Activated CD8-positive, alpha-beta T cell treated with anti-CD3 and anti-CD28 coated beads for 36 hours (primary cell): ENCODE results near the gene KCNH2. TPM values are rescaled to one million over a fixed set of nuclear protein-coding genes. Genes with fewer than 3 reads are reported as not detected.

Source experiments
- ATAC-seq: fragments of 200-7000 bp; cut with Tn5 transposase; one replicate; pipeline ENCODE4 v1.10.0; 2021; ENCODE audit warnings: mild to moderate bottlenecking, moderate library complexity
- CTCF ChIA-PET: fragments of 350-600 bp; sonication (Branson Sonifier 250); formaldehyde crosslinking; loops from one replicate; lab custom pipeline; 2021; ENCODE audit warnings: antibody characterized with exemption; lab: Charles Lee
- POLR2A ChIA-PET: fragments of 350-600 bp; sonication (Branson Sonifier 250); formaldehyde crosslinking; loops from one replicate; lab custom pipeline; 2021; ENCODE audit warnings: antibody characterized with exemption; lab: Charles Lee
- DNase-seq: peaks from one replicate; pipeline ENCODE4 v3.0.0-alpha.2; 2020
- H3K27ac Mint-ChIP-seq: one replicate; pipeline ENCODE4 v1.8.0; 2021; ENCODE audit warnings: mild to moderate bottlenecking, mixed read lengths
- H3K27me3 Mint-ChIP-seq: one replicate; pipeline ENCODE4 v1.8.0; 2021; ENCODE audit warnings: mixed read lengths
- H3K36me3 Mint-ChIP-seq: one replicate; pipeline ENCODE4 v1.8.0; 2021; ENCODE audit warnings: low read depth, mixed read lengths
- H3K4me1 Mint-ChIP-seq: one replicate; pipeline ENCODE4 v1.8.0; 2021; ENCODE audit warnings: low read depth, mixed read lengths
- H3K4me3 Mint-ChIP-seq: one replicate; pipeline ENCODE4 v1.8.0; 2021; ENCODE audit warnings: mild to moderate bottlenecking, moderate library complexity, mixed read lengths
- H3K9me3 Mint-ChIP-seq: one replicate; pipeline ENCODE4 v1.8.0; 2021; ENCODE audit warnings: mixed read lengths
- intact Hi-C: fragments of 100-400 bp; cut with micrococcal nuclease; formaldehyde crosslinking; loops from one replicate; pipeline ENCODE4 v1.10.0; 2022
- total RNA-seq, 2 experiments: library from RNA; stranded (reverse); gene quantifications; one replicate each; pipeline ENCODE4 v1.2.3, GENCODE V29; 2021
- TF ChIP-seq, protein P1 (sequence below): fragments of 200-600 bp; IDR thresholded peaks from one replicate; pipeline ENCODE4 v1.8.0; 2022; ENCODE audit warnings: antibody characterized with exemption, mild to moderate bottlenecking

Gene KCNH2
- total RNA-seq, 2 experiments from 2014 or later: 0.23 to 0.29 TPM

DNA sequence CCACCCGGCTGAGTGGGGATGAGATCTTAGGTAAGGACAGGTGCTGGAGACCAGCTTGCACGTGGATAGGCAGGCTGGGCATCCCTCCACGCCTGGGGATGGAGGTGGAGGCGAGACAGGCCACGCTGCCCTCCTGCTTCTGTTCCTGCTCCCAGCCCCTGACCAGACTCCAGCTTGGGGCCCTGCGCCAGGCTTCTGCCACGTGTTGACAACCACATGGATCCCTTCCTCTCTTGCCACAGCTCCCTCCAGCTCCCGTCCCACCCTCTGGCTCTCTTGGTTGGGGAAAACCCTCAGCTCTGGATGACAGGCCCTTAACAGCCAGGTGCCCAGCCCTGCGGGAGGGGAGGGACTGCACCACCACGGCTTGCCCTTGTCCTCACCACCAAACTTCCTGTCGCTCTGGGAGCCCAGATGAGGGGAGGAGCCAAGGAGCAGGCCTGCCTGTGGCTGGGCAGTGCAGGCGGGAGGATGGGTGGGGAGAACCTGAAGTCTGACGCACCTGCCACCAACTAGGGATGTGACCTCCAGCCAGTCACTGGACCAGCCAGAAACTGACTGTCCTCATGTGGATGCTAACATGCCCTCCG, 36.0 kb downstream of the KCNH2 start:
- peaks cover 2% of the 10 kb centered on the region for H3K27me3 Mint-ChIP-seq
- intact Hi-C loops: no loop called here
- no peak overlapping the region for H3K27ac Mint-ChIP-seq
- ChIA-PET POLR2A (no interaction called here), CTCF (interaction anchor here (0.7 to 1.6 kb wide), 3 partner anchors 21 to 44 kb away, joined by 3 to 8 read pairs (median 4); no protein-coding TSS in a partner anchor)
- H3K9me3 Mint-ChIP-seq: no peaks in the 10 kb centered on the region
- DNase-seq: peak; percentile 70
- peak; percentile 88 for ATAC-seq
- no peaks in the 10 kb centered on the region for H3K36me3 Mint-ChIP-seq
- H3K4me1 Mint-ChIP-seq: peaks cover 36% of the 10 kb centered on the region
- TF ChIP-seq, protein P1, sequence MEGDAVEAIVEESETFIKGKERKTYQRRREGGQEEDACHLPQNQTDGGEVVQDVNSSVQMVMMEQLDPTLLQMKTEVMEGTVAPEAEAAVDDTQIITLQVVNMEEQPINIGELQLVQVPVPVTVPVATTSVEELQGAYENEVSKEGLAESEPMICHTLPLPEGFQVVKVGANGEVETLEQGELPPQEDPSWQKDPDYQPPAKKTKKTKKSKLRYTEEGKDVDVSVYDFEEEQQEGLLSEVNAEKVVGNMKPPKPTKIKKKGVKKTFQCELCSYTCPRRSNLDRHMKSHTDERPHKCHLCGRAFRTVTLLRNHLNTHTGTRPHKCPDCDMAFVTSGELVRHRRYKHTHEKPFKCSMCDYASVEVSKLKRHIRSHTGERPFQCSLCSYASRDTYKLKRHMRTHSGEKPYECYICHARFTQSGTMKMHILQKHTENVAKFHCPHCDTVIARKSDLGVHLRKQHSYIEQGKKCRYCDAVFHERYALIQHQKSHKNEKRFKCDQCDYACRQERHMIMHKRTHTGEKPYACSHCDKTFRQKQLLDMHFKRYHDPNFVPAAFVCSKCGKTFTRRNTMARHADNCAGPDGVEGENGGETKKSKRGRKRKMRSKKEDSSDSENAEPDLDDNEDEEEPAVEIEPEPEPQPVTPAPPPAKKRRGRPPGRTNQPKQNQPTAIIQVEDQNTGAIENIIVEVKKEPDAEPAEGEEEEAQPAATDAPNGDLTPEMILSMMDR: no peak
- no peak overlapping the region for H3K4me3 Mint-ChIP-seq

GRCh38 chr7:150941351-150942000, 36.6 kb downstream of the KCNH2 start:
- ChIA-PET POLR2A (no interaction called here), CTCF (interaction anchor here (0.7 to 1.6 kb wide), 3 partner anchors 21 to 43 kb away, joined by 3 to 8 read pairs (median 4); no protein-coding TSS in a partner anchor)
- intact Hi-C loops: no loop called here
- no peaks in the 10 kb centered on the region for H3K36me3 Mint-ChIP-seq
- H3K27ac Mint-ChIP-seq: no peak overlapping the region
- DNase-seq: no peak
- H3K9me3 Mint-ChIP-seq: no peaks in the 10 kb centered on the region
- H3K27me3 Mint-ChIP-seq: peaks cover under 1% of the 10 kb centered on the region
- ATAC-seq: no peak
- H3K4me3 Mint-ChIP-seq: no peak overlapping the region
- TF ChIP-seq, protein P1: no peak
- H3K4me1 Mint-ChIP-seq: peaks cover 36% of the 10 kb centered on the region

GRCh38 chr7:150940431-150941102, 37.6 kb downstream of the KCNH2 start:
- ChIA-PET POLR2A (interaction anchor here (0.8 kb wide), 1 partner anchor 18 kb away, joined by 3 read pairs; no protein-coding TSS in a partner anchor), CTCF (interaction anchor here (0.9 to 1.5 kb wide), 3 partner anchors 22 to 64 kb away, joined by 3 read pairs; no protein-coding TSS in a partner anchor)
- no peak for ATAC-seq
- peaks cover 2% of the 10 kb centered on the region for H3K27me3 Mint-ChIP-seq
- no peak for DNase-seq
- TF ChIP-seq, protein P1: no peak
- no peaks in the 10 kb centered on the region for H3K9me3 Mint-ChIP-seq
- no peaks in the 10 kb centered on the region for H3K36me3 Mint-ChIP-seq
- peaks cover 36% of the 10 kb centered on the region for H3K4me1 Mint-ChIP-seq
- intact Hi-C loops: no loop called here
- H3K4me3 Mint-ChIP-seq: no peak overlapping the region
- no peak overlapping the region for H3K27ac Mint-ChIP-seq

DNA sequence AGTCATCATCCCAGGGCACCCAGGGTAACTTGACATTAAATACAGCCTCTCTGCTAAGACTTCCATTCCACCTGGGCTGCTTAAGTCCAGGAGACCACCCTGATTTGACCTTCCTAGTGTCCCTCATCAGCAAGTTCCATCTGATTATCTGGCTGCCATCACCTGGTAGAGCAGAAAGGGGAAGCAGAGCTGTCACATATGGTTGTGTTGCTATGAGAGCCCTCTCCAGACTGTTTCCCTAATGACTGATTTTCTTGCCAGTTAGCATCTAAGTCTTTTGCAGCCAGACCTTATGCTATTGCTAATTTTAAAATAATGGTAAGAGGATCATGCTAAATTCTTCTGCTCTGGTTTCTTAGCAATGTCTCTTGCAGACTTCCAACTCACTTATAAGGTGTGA, 38.7 kb downstream of the KCNH2 start:
- H3K4me3 Mint-ChIP-seq: no peak overlapping the region
- no peaks in the 10 kb centered on the region for H3K36me3 Mint-ChIP-seq
- H3K4me1 Mint-ChIP-seq: peaks cover 36% of the 10 kb centered on the region
- ChIA-PET POLR2A (interaction anchor here (1.2 kb wide), 1 partner anchor 16 kb away, joined by 4 read pairs; no protein-coding TSS in a partner anchor), CTCF (interaction anchor here (1.2 to 1.5 kb wide), 3 partner anchors 23 to 63 kb away, joined by 3 to 5 read pairs (median 3); no protein-coding TSS in a partner anchor)
- DNase-seq (no peak), ATAC-seq (no peak)
- no peaks in the 10 kb centered on the region for H3K9me3 Mint-ChIP-seq
- peaks cover 2% of the 10 kb centered on the region for H3K27me3 Mint-ChIP-seq
- intact Hi-C loops: loop anchor here (5.0 kb wide), 1 partner anchor 42 kb away; no protein-coding TSS in a partner anchor
- H3K27ac Mint-ChIP-seq: no peak overlapping the region
- TF ChIP-seq, protein P1: no peak
